Hepatocyte (in vitro differentiated cells): Measurements from ENCODE around the gene PTTG1. TPM values are rescaled to one million over a fixed set of nuclear protein-coding genes. Genes with fewer than 3 reads are reported as not detected.
"Not testable (repeated sequence)": the region's sequence is repeated elsewhere in the genome, so short reads cannot be mapped to it uniquely, and the experiment has no call there.

ENCODE experiments used
- DNase-seq: peaks from one replicate; pipeline ENCODE4 v3.0.0-alpha.2; 2016; ENCODE audit warnings: low spot score
- H2AFZ ChIP-seq: fragments of 200-600 bp; sonication (generic); 2 replicates; pipeline ENCODE4 v1.6.0; 2016; ENCODE audit warnings: antibody characterized with exemption, mild to moderate bottlenecking
- H3K27ac ChIP-seq: fragments of 200-600 bp; sonication (generic); 2 replicates; pipeline ENCODE4 v1.5.1; 2016; ENCODE audit warnings: mild to moderate bottlenecking
- H3K27me3 ChIP-seq: fragments of 200-600 bp; sonication (generic); 2 replicates; pipeline ENCODE4 v1.6.1; 2016
- H3K36me3 ChIP-seq: fragments of 200-600 bp; sonication (generic); replicated peaks from 2 replicates; pipeline ENCODE4 v1.5.1; 2016; ENCODE audit warnings: low read depth; ENCODE audit not compliant: insufficient read depth
- H3K4me1 ChIP-seq: fragments of 200-600 bp; sonication (generic); 2 replicates; pipeline ENCODE4 v1.5.1; 2016; ENCODE audit warnings: mild to moderate bottlenecking, moderate library complexity; ENCODE audit not compliant: insufficient read depth
- H3K4me2 ChIP-seq: fragments of 200-600 bp; sonication (generic); 2 replicates; pipeline ENCODE4 v1.6.0; 2016
- H3K4me3 ChIP-seq: fragments of 200-600 bp; sonication (generic); 2 replicates; pipeline ENCODE4 v1.5.1; 2016; ENCODE audit warnings: mild to moderate bottlenecking
- H3K79me2 ChIP-seq: fragments of 200-600 bp; sonication (generic); 2 replicates; pipeline ENCODE4 v1.6.0; 2017; ENCODE audit warnings: mild to moderate bottlenecking
- H3K9me2 ChIP-seq: fragments of 200-600 bp; sonication (generic); replicated peaks from 2 replicates; pipeline ENCODE4 v1.6.0; 2017; ENCODE audit warnings: mild to moderate bottlenecking; ENCODE audit not compliant: insufficient read depth
- H3K9me3 ChIP-seq: fragments of 200-600 bp; sonication (generic); 2 replicates; pipeline ENCODE4 v1.5.1; 2016; ENCODE audit warnings: low read depth, mild to moderate bottlenecking
- H4K20me1 ChIP-seq: fragments of 200-600 bp; sonication (generic); 2 replicates; pipeline ENCODE4 v1.6.0; 2016; ENCODE audit warnings: mild to moderate bottlenecking; ENCODE audit not compliant: insufficient read depth, poor library complexity, severe bottlenecking
- EZH2 ChIP-seq: fragments of 200-600 bp; sonication (generic); IDR thresholded peaks from 2 replicates; pipeline ENCODE4 v1.6.1; 2016; ENCODE audit warnings: antibody characterized with exemption, mild to moderate bottlenecking, borderline replicate concordance
- EZH2phosphoT487 ChIP-seq: fragments of 200-600 bp; sonication (generic); IDR thresholded peaks from one replicate; pipeline ENCODE4 v1.6.1; 2018; ENCODE audit warnings: antibody characterized with exemption, mild to moderate bottlenecking, low read depth, moderate library complexity; ENCODE audit not compliant: unreplicated experiment, severe bottlenecking
- WGBS: methylation state at CpG from one replicate; pipeline ENCODE4 v1.1.6; 2016; ENCODE audit warnings: low lambda C conversion rate; ENCODE audit errors: missing lambda C conversion rate; 5-methylcytosine and 5-hydroxymethylcytosine counted together
- polyA plus RNA-seq: library from polyadenylated mRNA; unstranded; fragments of >200 nt; fragmentation: Nextera tagmentation; extraction: Ambion mirVana; gene quantifications from 2 replicates; pipeline ENCODE4 v1.2.1, GENCODE V29; 2016
- total RNA-seq: library from RNA; depleted of rRNA; stranded (reverse); fragments of >200 nt; gene quantifications from 2 replicates; pipeline ENCODE4 v1.2.3, GENCODE V29; 2014
- TF ChIP-seq, protein P1 (sequence below): fragments of 200-600 bp; sonication (generic); IDR thresholded peaks from 2 replicates; pipeline ENCODE4 v1.5.1; 2016; ENCODE audit warnings: antibody characterized with exemption, mild to moderate bottlenecking; ENCODE audit not compliant: poor library complexity

Gene PTTG1
- total and polyA plus RNA-seq, 2 experiments from 2014 or later = 18.8 to 49.2 TPM

DNA sequence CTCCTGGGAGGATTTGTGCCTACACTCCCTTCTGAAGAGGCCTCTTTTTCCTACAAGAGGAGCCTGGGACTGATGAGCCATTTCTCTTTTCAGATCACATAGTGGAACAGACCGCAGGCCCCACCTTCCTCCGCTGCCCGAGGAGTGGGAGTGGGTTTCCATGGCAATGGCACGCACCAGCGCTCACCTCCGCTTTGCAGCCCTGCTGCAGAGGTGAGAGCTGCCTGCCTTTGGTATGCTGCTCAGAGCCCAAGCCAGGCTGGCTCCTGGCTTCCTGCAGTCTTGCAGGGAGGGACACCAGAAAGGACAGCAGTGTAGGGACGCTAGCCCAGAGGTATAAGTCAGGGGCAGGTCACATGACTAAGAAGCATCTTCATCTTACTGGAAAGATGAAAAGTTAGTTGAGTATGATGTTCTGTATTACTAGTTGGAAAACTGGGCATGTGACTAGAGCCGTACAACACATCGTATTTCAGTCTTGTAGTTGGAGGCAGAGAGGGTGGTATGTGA, 12.4 kb downstream of the PTTG1 start:
- WGBS = 50% methylated on average over 9 of the region's 9 CpGs
- no peaks in the 10 kb centered on the region for H3K79me2 ChIP-seq
- H4K20me1 ChIP-seq = no peaks in the 10 kb centered on the region
- H3K4me2 ChIP-seq = no peak overlapping the region
- H3K4me1 ChIP-seq = no peaks in the 10 kb centered on the region
- H3K4me3 ChIP-seq = no peak overlapping the region
- TF ChIP-seq EZH2phosphoT487 = no peak
- no peak for TF ChIP-seq EZH2
- TF ChIP-seq, protein P1, sequence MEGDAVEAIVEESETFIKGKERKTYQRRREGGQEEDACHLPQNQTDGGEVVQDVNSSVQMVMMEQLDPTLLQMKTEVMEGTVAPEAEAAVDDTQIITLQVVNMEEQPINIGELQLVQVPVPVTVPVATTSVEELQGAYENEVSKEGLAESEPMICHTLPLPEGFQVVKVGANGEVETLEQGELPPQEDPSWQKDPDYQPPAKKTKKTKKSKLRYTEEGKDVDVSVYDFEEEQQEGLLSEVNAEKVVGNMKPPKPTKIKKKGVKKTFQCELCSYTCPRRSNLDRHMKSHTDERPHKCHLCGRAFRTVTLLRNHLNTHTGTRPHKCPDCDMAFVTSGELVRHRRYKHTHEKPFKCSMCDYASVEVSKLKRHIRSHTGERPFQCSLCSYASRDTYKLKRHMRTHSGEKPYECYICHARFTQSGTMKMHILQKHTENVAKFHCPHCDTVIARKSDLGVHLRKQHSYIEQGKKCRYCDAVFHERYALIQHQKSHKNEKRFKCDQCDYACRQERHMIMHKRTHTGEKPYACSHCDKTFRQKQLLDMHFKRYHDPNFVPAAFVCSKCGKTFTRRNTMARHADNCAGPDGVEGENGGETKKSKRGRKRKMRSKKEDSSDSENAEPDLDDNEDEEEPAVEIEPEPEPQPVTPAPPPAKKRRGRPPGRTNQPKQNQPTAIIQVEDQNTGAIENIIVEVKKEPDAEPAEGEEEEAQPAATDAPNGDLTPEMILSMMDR = no peak
- H2AFZ ChIP-seq = no peak overlapping the region
- H3K9me3 ChIP-seq = no peaks in the 10 kb centered on the region
- peak; percentile 64 for DNase-seq
- H3K36me3 ChIP-seq = no peaks in the 10 kb centered on the region
- H3K27me3 ChIP-seq = no peaks in the 10 kb centered on the region
- no peak overlapping the region for H3K27ac ChIP-seq
- H3K9me2 ChIP-seq = no peaks in the 10 kb centered on the region

- Histone ChIP-seq H3K4me2 (no peak overlapping the region), H3K9me2 (no peaks in the 10 kb centered on the region), H3K79me2 (no peaks in the 10 kb centered on the region), H3K9me3 (no peaks in the 10 kb centered on the region), H3K27me3 (no peaks in the 10 kb centered on the region), H3K4me1 (no peaks in the 10 kb centered on the region), H4K20me1 (no peaks in the 10 kb centered on the region), H3K36me3 (no peaks in the 10 kb centered on the region), H2AFZ (no peak overlapping the region), H3K27ac (no peak overlapping the region), H3K4me3 (no peak overlapping the region)
- DNase-seq = no peak
- 76% methylated on average over 1 of the region's 1 CpG for WGBS
- TF ChIP-seq EZH2 (no peak), EZH2phosphoT487 (no peak)
- TF ChIP-seq, protein P1 = no peak
Observed at GRCh38 chr5:160435532-160435931, 13.9 kb downstream of the PTTG1 start.

- Histone ChIP-seq H2AFZ (no peak overlapping the region), H4K20me1 (no peaks in the 10 kb centered on the region), H3K9me2 (no peaks in the 10 kb centered on the region), H3K4me1 (no peaks in the 10 kb centered on the region), H3K36me3 (no peaks in the 10 kb centered on the region), H3K79me2 (no peaks in the 10 kb centered on the region), H3K27me3 (no peaks in the 10 kb centered on the region), H3K4me3 (no peak overlapping the region), H3K4me2 (no peak overlapping the region), H3K27ac (no peak overlapping the region), H3K9me3 (no peaks in the 10 kb centered on the region)
- DNase-seq = no peak
- 90% methylated on average over 4 of the region's 4 CpGs for WGBS
- TF ChIP-seq EZH2 = no peak
- no peak for TF ChIP-seq EZH2phosphoT487
- TF ChIP-seq, protein P1 = no peak
Observed at GRCh38 chr5:160436017-160436416, 14.4 kb downstream of the PTTG1 start.

GRCh38 chr5:160436661-160437060, 15.0 kb downstream of the PTTG1 start:
- not testable (repeated sequence) for H3K4me1 ChIP-seq, H3K4me3 ChIP-seq, H4K20me1 ChIP-seq, H3K27ac ChIP-seq, H3K36me3 ChIP-seq, H3K9me2 ChIP-seq, H3K27me3 ChIP-seq, H3K9me3 ChIP-seq, H2AFZ ChIP-seq, DNase-seq, H3K4me2 ChIP-seq, H3K79me2 ChIP-seq
- 56% methylated on average over 6 of the region's 6 CpGs for WGBS
